ENCODE results near the gene CADPS. TPM values are rescaled to one million over a fixed set of nuclear protein-coding genes. Genes with fewer than 3 reads are reported as not detected.

CADPS gene
- polyA plus RNA-seq, 1 donor (not counting 4 experiments of a cell fraction or from before 2014, with no cell fraction given) = not detected

DNA sequence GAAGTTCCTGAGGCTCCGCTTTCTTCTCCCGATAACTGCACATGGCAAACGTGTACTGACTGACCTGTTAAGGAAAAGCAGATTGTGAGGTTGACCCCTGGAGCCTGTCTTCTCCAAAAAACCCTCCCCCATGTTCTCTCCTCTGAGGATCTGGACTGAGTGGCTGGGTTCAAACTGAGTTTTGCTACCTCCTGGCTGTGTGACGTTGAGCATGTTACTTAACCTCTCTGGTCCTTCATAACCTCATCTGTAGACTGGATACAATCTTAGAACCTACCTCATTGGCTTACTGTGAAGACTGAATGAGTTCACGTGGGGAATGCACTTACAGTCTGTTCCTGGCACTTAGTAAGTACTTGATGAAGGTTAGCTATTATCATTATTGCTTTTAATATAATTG lies 317.8 kb downstream of the CADPS start:
- no peak overlapping the region for H3K9ac ChIP-seq (ENCODE audit: control insufficient read depth, extremely low read depth, insufficient read depth, low read length)
- no peaks in the 10 kb centered on the region for H4K20me1 ChIP-seq (ENCODE audit: control insufficient read depth, extremely low read depth, insufficient read depth, low read length)
- DNase-seq (ENCODE audit: low read depth, low spot score) = no peak
- no peak overlapping the region for H3K4me2 ChIP-seq (ENCODE audit: control insufficient read depth, extremely low read depth, insufficient read depth, low read depth, low read length)
- no peak overlapping the region for H3K4me3 ChIP-seq (ENCODE audit: control insufficient read depth in 2 of 3, extremely low read depth in 1 of 3, insufficient read depth in 2 of 3, low read depth in 1 of 3, low read length in 3 of 3)
- peaks cover 7% of the 10 kb centered on the region for H3K4me1 ChIP-seq (ENCODE audit: control insufficient read depth, extremely low read depth, insufficient read depth, low read length)
- FAIRE-seq = no peak
- H3K9me3 ChIP-seq (ENCODE audit: control insufficient read depth, low read depth, low read length) = no peaks in the 10 kb centered on the region
- H3K27ac ChIP-seq (ENCODE audit: control insufficient read depth, insufficient read depth, low read length) = no peak overlapping the region
- dilution Hi-C loops (cut with MboI; ENCODE audit: extremely low pct_ligation_motif_present, low sequenced_read_pairs) = no loop called here
- no peaks in the 10 kb centered on the region for H3K9me1 ChIP-seq (ENCODE audit: control insufficient read depth, extremely low read depth, insufficient read depth, low read length)
- H3K79me2 ChIP-seq (ENCODE audit: control insufficient read depth, insufficient read depth, low read length) = no peaks in the 10 kb centered on the region
- no peak overlapping the region for H2AFZ ChIP-seq (ENCODE audit: control insufficient read depth, low read length)
- no peak for TF ChIP-seq EZH2 (IDR thresholded peaks at IDR 0.05; ENCODE audit: low read length)
- no peak for TF ChIP-seq CTCF (optimal IDR thresholded peaks at IDR 0.05 in 1 of 3, IDR thresholded peaks at IDR 0.05 in 1 of 3, conservative IDR thresholded peaks at IDR 0.05 in 1 of 3; ENCODE audit: extremely low read depth in 1 of 3, insufficient read depth in 2 of 3, low read length in 3 of 3)
- no peaks in the 10 kb centered on the region for H3K27me3 ChIP-seq (ENCODE audit: control insufficient read depth, extremely low read depth, insufficient read depth, low read length)
- no peaks in the 10 kb centered on the region for H3K36me3 ChIP-seq (ENCODE audit: control insufficient read depth in 2 of 2, extremely low read depth in 1 of 2, insufficient read depth in 2 of 2, low read length in 2 of 2)

- H4K20me1 ChIP-seq (ENCODE audit: control insufficient read depth, extremely low read depth, insufficient read depth, low read length) = no peaks in the 10 kb centered on the region
- no peak overlapping the region for H3K9ac ChIP-seq (ENCODE audit: control insufficient read depth, extremely low read depth, insufficient read depth, low read length)
- no peak overlapping the region for H3K27ac ChIP-seq (ENCODE audit: control insufficient read depth, insufficient read depth, low read length)
- DNase-seq (ENCODE audit: low read depth, low spot score) (no peak), FAIRE-seq (no peak)
- H3K9me1 ChIP-seq (ENCODE audit: control insufficient read depth, extremely low read depth, insufficient read depth, low read length) = no peaks in the 10 kb centered on the region
- H3K79me2 ChIP-seq (ENCODE audit: control insufficient read depth, insufficient read depth, low read length) = no peaks in the 10 kb centered on the region
- no peaks in the 10 kb centered on the region for H3K27me3 ChIP-seq (ENCODE audit: control insufficient read depth, extremely low read depth, insufficient read depth, low read length)
- dilution Hi-C loops (cut with MboI; ENCODE audit: extremely low pct_ligation_motif_present, low sequenced_read_pairs) = no loop called here
- H3K9me3 ChIP-seq (ENCODE audit: control insufficient read depth, low read depth, low read length) = no peaks in the 10 kb centered on the region
- TF ChIP-seq EZH2 (IDR thresholded peaks at IDR 0.05; ENCODE audit: low read length) (no peak), CTCF (optimal IDR thresholded peaks at IDR 0.05 in 1 of 3, IDR thresholded peaks at IDR 0.05 in 1 of 3, conservative IDR thresholded peaks at IDR 0.05 in 1 of 3; ENCODE audit: extremely low read depth in 1 of 3, insufficient read depth in 2 of 3, low read length in 3 of 3) (no peak)
- no peaks in the 10 kb centered on the region for H3K36me3 ChIP-seq (ENCODE audit: control insufficient read depth in 2 of 2, extremely low read depth in 1 of 2, insufficient read depth in 2 of 2, low read length in 2 of 2)
- no peaks in the 10 kb centered on the region for H3K4me1 ChIP-seq (ENCODE audit: control insufficient read depth, extremely low read depth, insufficient read depth, low read length)
- no peak overlapping the region for H3K4me3 ChIP-seq (ENCODE audit: control insufficient read depth in 2 of 3, extremely low read depth in 1 of 3, insufficient read depth in 2 of 3, low read depth in 1 of 3, low read length in 3 of 3)
- no peak overlapping the region for H2AFZ ChIP-seq (ENCODE audit: control insufficient read depth, low read length)
- H3K4me2 ChIP-seq (ENCODE audit: control insufficient read depth, extremely low read depth, insufficient read depth, low read depth, low read length) = no peak overlapping the region
Measured at GRCh38 chr3:62556121-62556815, 318.9 kb downstream of the CADPS start.
